ENCODE data around the gene NAT8L. TPM values are rescaled to one million over a fixed set of nuclear protein-coding genes. Genes with fewer than 3 reads are reported as not detected.

NAT8L gene
- total RNA-seq, 1 experiment from 2014 or later = 13.9 TPM

- TF ChIP-seq, protein P1, sequence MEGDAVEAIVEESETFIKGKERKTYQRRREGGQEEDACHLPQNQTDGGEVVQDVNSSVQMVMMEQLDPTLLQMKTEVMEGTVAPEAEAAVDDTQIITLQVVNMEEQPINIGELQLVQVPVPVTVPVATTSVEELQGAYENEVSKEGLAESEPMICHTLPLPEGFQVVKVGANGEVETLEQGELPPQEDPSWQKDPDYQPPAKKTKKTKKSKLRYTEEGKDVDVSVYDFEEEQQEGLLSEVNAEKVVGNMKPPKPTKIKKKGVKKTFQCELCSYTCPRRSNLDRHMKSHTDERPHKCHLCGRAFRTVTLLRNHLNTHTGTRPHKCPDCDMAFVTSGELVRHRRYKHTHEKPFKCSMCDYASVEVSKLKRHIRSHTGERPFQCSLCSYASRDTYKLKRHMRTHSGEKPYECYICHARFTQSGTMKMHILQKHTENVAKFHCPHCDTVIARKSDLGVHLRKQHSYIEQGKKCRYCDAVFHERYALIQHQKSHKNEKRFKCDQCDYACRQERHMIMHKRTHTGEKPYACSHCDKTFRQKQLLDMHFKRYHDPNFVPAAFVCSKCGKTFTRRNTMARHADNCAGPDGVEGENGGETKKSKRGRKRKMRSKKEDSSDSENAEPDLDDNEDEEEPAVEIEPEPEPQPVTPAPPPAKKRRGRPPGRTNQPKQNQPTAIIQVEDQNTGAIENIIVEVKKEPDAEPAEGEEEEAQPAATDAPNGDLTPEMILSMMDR (conservative IDR thresholded peaks at IDR 0.05) = no peak
- Histone ChIP-seq H3K27me3 (ENCODE audit: insufficient read depth, low read length) (no peaks in the 10 kb centered on the region), H3T11ph (ENCODE audit: low read length) (no peak overlapping the region), H3K56ac (ENCODE audit: insufficient read length, low read depth, low read length) (no peak overlapping the region), H3K23me2 (ENCODE audit: insufficient read length, low read depth, low read length, poor library complexity, severe bottlenecking) (no peaks in the 10 kb centered on the region), H3K23ac (ENCODE audit: insufficient read length, low read depth, low read length) (no peak overlapping the region), H2BK5ac (ENCODE audit: insufficient read length, low read length) (no peak overlapping the region), H3K4ac (ENCODE audit: low read depth, low read length) (no peak overlapping the region), H4K20me1 (ENCODE audit: control insufficient read depth, insufficient read depth, insufficient read length) (no peaks in the 10 kb centered on the region), H3K4me2 (ENCODE audit: insufficient read depth, insufficient read length, low read length) (no peak overlapping the region), H2AK5ac (ENCODE audit: insufficient read length, low read length) (no peak overlapping the region), H3K4me1 (ENCODE audit: insufficient read depth, low read length) (no peaks in the 10 kb centered on the region), H2BK120ac (ENCODE audit: low read depth, low read length, poor library complexity, severe bottlenecking) (no peak overlapping the region), H4K8ac (replicated peaks; ENCODE audit: insufficient read length, low read depth, low read length) (no peak overlapping the region), H3K9me3 (ENCODE audit: control insufficient read depth, low read depth, low read length) (no peaks in the 10 kb centered on the region), H3K18ac (ENCODE audit: insufficient read length, low read depth, low read length) (no peak overlapping the region), H2BK20ac (ENCODE audit: low read depth, low read length, poor library complexity, severe bottlenecking) (no peak overlapping the region), H3K27ac (ENCODE audit: insufficient read length, low read depth, low read length) (no peak overlapping the region), H2BK12ac (ENCODE audit: insufficient read length, low read depth, low read length) (no peak overlapping the region), H4K91ac (ENCODE audit: insufficient read length, low read depth, low read length) (no peak overlapping the region), H3K79me1 (ENCODE audit: insufficient read depth, low read depth, low read length, poor library complexity, severe bottlenecking) (no peaks in the 10 kb centered on the region), H2BK15ac (ENCODE audit: low read depth, low read length) (no peak overlapping the region), H3K9ac (ENCODE audit: extremely low read depth, insufficient read length, low read length) (no peak overlapping the region), H4K5ac (ENCODE audit: insufficient read length, low read depth, low read length) (no peak overlapping the region), H2AFZ (ENCODE audit: low read length) (no peak overlapping the region), H3K79me2 (ENCODE audit: insufficient read depth, low read length) (no peaks in the 10 kb centered on the region), H3K14ac (ENCODE audit: insufficient read depth, low read length) (no peak overlapping the region)
- no peak overlapping the region; a peak in 1 of 5 replicates for H3K4me3 Mint-ChIP-seq
- H3K27me3 Mint-ChIP-seq (ENCODE audit: low read depth) = peaks cover 16% of the 10 kb centered on the region
- no CpG with 5 or more reads among the region's 8 CpGs for WGBS (ENCODE audit: extremely low coverage, insufficient read length, low lambda C conversion rate)
- H3K36me3 Mint-ChIP-seq (ENCODE audit: insufficient read depth in 1 of 3, low read depth in 3 of 3) = no peaks in the 10 kb centered on the region
- H3K9me3 Mint-ChIP-seq = no peaks in the 10 kb centered on the region
- no peak overlapping the region for H3K27ac Mint-ChIP-seq
- no peaks in the 10 kb centered on the region for H3K4me1 Mint-ChIP-seq
- peak; percentile 24 for DNase-seq
These were observed 26.4 kb downstream of the NAT8L start for GRCh38 chr4:2085496-2085901.

Measured in H9 (cell line).